ENCODE measurements around the gene TMEM115. TPM values are rescaled to one million over a fixed set of nuclear protein-coding genes. Genes with fewer than 3 reads are reported as not detected.
A peak's percentile ranks its signal among the peaks of the same experiment; 100 is the strongest.

Gene TMEM115, protein sequence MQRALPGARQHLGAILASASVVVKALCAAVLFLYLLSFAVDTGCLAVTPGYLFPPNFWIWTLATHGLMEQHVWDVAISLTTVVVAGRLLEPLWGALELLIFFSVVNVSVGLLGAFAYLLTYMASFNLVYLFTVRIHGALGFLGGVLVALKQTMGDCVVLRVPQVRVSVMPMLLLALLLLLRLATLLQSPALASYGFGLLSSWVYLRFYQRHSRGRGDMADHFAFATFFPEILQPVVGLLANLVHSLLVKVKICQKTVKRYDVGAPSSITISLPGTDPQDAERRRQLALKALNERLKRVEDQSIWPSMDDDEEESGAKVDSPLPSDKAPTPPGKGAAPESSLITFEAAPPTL
- total RNA-seq (10 to 100 TPM; 20.5 to 56.4 (median 28.9) TPM), polyA plus RNA-seq (10 to 100 TPM; 21.6 to 57.3 TPM)
- long read RNA-seq, donor 1, transcript TMEM115-201 (2 exons, 2,197 nt) = major isoform, 49 of 52 reads
- long read RNA-seq, donor 1, partial matches to known transcripts = 0 of 52 reads
- long read RNA-seq, donor 1, other reads (novel, unspliced or antisense) = 3 of 52 reads
- long read RNA-seq, donor 2, transcript TMEM115-201 (2 exons, 2,197 nt) = major isoform, 268 of 273 reads
- long read RNA-seq, donor 2, partial matches to known transcripts = 1 of 273 reads
- long read RNA-seq, donor 2, other reads (novel, unspliced or antisense) = 4 of 273 reads
- long read RNA-seq, donor 3, transcript TMEM115-201 (2 exons, 2,197 nt) = major isoform, 68 of 71 reads
- long read RNA-seq, donor 3, partial matches to known transcripts = 3 of 71 reads
- long read RNA-seq, donor 3, other reads (novel, unspliced or antisense) = 0 of 71 reads

DNA sequence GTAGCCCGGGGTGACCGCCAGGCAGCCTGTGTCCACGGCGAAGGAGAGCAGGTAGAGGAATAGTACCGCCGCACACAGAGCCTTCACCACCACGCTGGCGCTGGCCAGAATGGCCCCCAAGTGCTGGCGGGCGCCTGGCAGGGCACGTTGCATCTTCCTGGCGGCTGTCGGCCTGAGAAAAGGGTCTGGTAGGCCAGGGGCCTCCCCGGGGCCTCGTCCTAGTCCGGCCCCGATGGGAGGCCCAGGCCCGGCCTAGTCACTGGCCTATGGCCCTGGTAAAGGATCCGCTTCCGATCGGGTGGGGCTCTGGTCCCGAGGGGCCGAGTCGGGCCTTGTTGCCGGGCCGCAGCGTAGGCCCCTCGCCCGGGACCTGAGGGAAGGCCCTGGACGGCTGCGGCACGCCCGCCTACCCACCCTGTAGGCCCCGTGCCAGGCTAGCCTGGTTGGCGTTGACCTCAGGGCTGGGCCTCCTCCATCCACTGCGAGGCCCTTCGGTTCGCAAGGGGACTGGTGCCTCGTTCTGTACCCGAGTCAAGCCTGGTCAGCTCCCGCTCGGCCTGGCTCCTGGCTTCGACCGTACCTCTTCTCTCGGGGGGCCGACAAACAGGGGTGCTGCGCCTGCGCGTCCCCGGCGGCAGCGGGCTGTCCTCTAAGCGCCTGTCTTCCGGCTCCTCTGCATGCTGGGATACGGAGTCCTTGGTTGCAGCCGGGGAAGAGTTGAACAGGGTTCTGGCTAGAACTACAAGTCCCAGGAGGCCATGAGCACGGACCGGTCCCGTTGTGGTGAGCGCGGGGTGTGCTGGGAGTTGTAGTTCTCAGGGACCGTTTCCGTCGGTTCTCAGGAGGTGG, at the start of gene TMEM115:
Gene TMEM115 (minus strand): TSS at position 611 of the 849 bp plus-strand sequence. CDS start 458 bp downstream, at position 153.
- Histone ChIP-seq H3K9me3 (no peaks in the 10 kb centered on the region), H3K4me1 (peaks cover 19 to 51% (median 40%) of the 10 kb centered on the region in 12 donors), H3K27me3 (no peaks in the 10 kb centered on the region), H3K27ac (peak within 1 kb of the TSS; percentile 77 to 97 (median 90)), H3K4me3 (peak within 1 kb of the TSS; percentile 60 to 97 (median 80)), H3K36me3 (peaks cover 0 to 32% (median 22%) of the 10 kb centered on the region in 9 donors)
- peak; percentile 97 to 99 (median 98) for ATAC-seq
- TF ChIP-seq, protein P1, sequence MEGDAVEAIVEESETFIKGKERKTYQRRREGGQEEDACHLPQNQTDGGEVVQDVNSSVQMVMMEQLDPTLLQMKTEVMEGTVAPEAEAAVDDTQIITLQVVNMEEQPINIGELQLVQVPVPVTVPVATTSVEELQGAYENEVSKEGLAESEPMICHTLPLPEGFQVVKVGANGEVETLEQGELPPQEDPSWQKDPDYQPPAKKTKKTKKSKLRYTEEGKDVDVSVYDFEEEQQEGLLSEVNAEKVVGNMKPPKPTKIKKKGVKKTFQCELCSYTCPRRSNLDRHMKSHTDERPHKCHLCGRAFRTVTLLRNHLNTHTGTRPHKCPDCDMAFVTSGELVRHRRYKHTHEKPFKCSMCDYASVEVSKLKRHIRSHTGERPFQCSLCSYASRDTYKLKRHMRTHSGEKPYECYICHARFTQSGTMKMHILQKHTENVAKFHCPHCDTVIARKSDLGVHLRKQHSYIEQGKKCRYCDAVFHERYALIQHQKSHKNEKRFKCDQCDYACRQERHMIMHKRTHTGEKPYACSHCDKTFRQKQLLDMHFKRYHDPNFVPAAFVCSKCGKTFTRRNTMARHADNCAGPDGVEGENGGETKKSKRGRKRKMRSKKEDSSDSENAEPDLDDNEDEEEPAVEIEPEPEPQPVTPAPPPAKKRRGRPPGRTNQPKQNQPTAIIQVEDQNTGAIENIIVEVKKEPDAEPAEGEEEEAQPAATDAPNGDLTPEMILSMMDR (IDR thresholded peaks at IDR 0.05) = no peak
- TF ChIP-seq POLR2A (IDR thresholded peaks at IDR 0.05) = peak in 1 of 2 donors; percentile 73
- 1% methylated on average over 18 to 64 of the region's 64 CpGs for WGBS, 4 donors
- peak; percentile 96 to 99 (median 99) for DNase-seq
- intact Hi-C loops (cut with DNase I) = loop anchor here in 3 of 10 donors (5.0 to 10.0 kb wide), 3 partner anchors 253 to 1606 kb away; partner anchors contain the start of genes CISH (in 1 of the 3), MANF (in 1 of the 3) and PCBP4 (in 1 of the 3)

DNA sequence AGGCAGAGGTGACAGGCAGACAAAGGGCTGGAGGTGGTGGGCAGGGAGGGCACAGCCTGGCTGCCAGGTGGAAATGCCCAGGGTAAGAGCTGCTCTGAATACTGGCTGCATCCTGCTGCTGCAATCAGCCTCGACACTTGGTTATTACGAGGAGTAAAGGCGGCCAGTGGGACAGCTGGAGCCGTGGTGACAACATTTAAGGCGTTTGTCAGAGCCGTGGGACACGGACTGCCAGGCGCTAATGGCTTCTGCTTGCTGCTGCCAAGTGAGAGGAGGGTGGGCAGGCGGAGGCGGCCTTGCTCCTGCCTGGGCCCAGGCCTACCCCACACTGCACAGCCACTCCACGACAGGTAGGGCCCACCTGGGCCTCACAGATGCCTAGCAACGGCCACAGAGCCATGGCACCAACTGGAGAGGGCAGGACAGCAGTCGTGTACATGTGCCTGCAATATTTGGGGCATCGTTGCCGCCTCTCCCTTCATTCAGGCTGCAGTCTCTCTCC, 49.2 kb upstream of the TMEM115 start:
- H3K9me3 ChIP-seq = no peaks in the 10 kb centered on the region
- H3K4me3 ChIP-seq = no peak overlapping the region
- TF ChIP-seq, protein P1 (IDR thresholded peaks at IDR 0.05) = no peak
- no peak for TF ChIP-seq POLR2A (IDR thresholded peaks at IDR 0.05)
- ATAC-seq = no peak
- WGBS, 4 donors = 72 to 79% (median 74%) methylated on average over 8 to 15 of the region's 15 CpGs
- no peak for DNase-seq
- H3K4me1 ChIP-seq = no peaks in the 10 kb centered on the region
- H3K36me3 ChIP-seq = no peaks in the 10 kb centered on the region
- no peaks in the 10 kb centered on the region for H3K27me3 ChIP-seq
- intact Hi-C loops (cut with DNase I) = no loop called here
- no peak overlapping the region for H3K27ac ChIP-seq

DNA sequence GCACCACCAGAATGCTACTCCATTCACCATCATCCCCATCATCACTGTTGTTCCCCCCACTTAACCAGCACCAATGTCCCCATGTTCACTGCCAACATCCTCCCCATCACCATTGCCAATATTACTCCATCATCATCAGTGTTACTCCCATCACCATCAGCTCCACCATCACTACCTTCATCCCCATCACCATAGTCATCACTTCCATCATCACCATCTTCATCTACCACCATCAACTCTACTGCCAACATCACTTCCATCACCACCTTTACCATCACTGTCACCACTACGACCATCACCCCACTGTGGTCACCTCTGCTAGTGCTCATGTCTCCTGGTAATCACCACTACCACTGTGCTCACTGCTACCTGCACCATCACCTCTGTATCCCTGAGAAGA, 47.2 kb upstream of the TMEM115 start:
- no peaks in the 10 kb centered on the region for H3K36me3 ChIP-seq
- H3K27ac ChIP-seq = no peak overlapping the region
- no peak for DNase-seq
- 66 to 80% (median 72%) methylated on average over 1 of the region's 1 CpG for WGBS, 4 donors
- H3K27me3 ChIP-seq = no peaks in the 10 kb centered on the region
- H3K4me1 ChIP-seq = no peaks in the 10 kb centered on the region
- H3K9me3 ChIP-seq = no peaks in the 10 kb centered on the region
- TF ChIP-seq POLR2A (IDR thresholded peaks at IDR 0.05) = no peak
- TF ChIP-seq, protein P1 (IDR thresholded peaks at IDR 0.05) = no peak
- intact Hi-C loops (cut with DNase I) = no loop called here
- no peak overlapping the region for H3K4me3 ChIP-seq
- ATAC-seq = no peak

Measured in heart left ventricle (tissue), 16 donors.